Heart left ventricle (tissue), 16 donors: Measurements from ENCODE around the gene PCNA. TPM values are rescaled to one million over a fixed set of nuclear protein-coding genes. Genes with fewer than 3 reads are reported as not detected.

Experiments
- ATAC-seq, 4 donors: fragments of 200-7000 bp; cut with Tn5 transposase; one replicate each; pipeline ENCODE4 v1.9.1; 2020 to 2022; ENCODE audit warnings: moderate library complexity in 4 of 4, mild to moderate bottlenecking in 3 of 4, moderate number of reproducible peaks in 1 of 4
- DNase-seq, 5 donors: peaks; one replicate each; pipeline ENCODE4 v3.0.0-alpha.2; 2020
- H3K27ac ChIP-seq, 12 donors: fragments of 200-600 bp; sonication (generic) in 4 of 12; one replicate each; pipeline versions ENCODE4 v1.5.0 to v1.8.0; 2016 to 2022; ENCODE audit warnings: mild to moderate bottlenecking in 2 of 12
- H3K27me3 ChIP-seq, 9 donors: fragments of 200-600 bp; sonication (generic) in 2 of 9; one replicate each; pipeline versions ENCODE4 v1.5.1 to v1.8.0; 2016 to 2022; ENCODE audit warnings: mild to moderate bottlenecking in 3 of 9
- H3K36me3 ChIP-seq, 9 donors: fragments of 200-600 bp; sonication (generic) in 2 of 9; one replicate each; pipeline versions ENCODE4 v1.5.0 to v1.8.0; 2018 to 2022; ENCODE audit warnings: mild to moderate bottlenecking in 2 of 9
- H3K4me1 ChIP-seq, 12 donors: fragments of 200-600 bp; sonication (generic) in 4 of 12; one replicate each; pipeline versions ENCODE4 v1.5.0 to v1.8.0; 2016 to 2022; ENCODE audit warnings: mild to moderate bottlenecking in 3 of 12
- H3K4me3 ChIP-seq, 12 donors: fragments of 200-600 bp; sonication (generic) in 4 of 12; one replicate each; pipeline versions ENCODE4 v1.5.0 to v1.8.0; 2017 to 2022; ENCODE audit warnings: mild to moderate bottlenecking in 9 of 12, moderate library complexity in 4 of 12
- H3K9me3 ChIP-seq, 12 donors: fragments of 200-600 bp; sonication (generic) in 4 of 12; one replicate each; pipeline versions ENCODE4 v1.5.0 to v1.8.0; 2016 to 2022; ENCODE audit warnings: mild to moderate bottlenecking in 1 of 12
- POLR2A ChIP-seq, 2 donors: fragments of 450-650 bp; IDR thresholded peaks; one replicate each; pipeline ENCODE4 v1.6.1; 2017; ENCODE audit warnings: antibody characterized with exemption in 2 of 2, mild to moderate bottlenecking in 2 of 2, moderate library complexity in 2 of 2
- WGBS, 4 donors: extraction: QIAGEN DNeasy Blood & Tissue Kit in 2 of 4; methylation state at CpG; one replicate each; pipeline versions ENCODE4 v1.1.5 to v1.1.7; 2013 to 2018; 5-methylcytosine and 5-hydroxymethylcytosine counted together
- intact Hi-C, 10 donors: fragments of 100-400 bp; cut with DNase I; formaldehyde crosslinking; loops; one replicate each; pipeline versions ENCODE4 v1.11.1 to v1.14.2; 2022
- polyA plus RNA-seq, 2 donors: library from polyadenylated mRNA; stranded (reverse); fragments of 200-250 nt; gene quantifications; one replicate each; pipeline ENCODE4 v1.2.3, GENCODE V29; 2013
- total RNA-seq, 9 donors: library from RNA; depleted of rRNA in 2 of 9; stranded (reverse); fragments of >200 nt in 2 of 9; fragmentation: NEBNext Ultra II Directional in 3 of 9; extraction: Animal tissue kit (Norgen Biotek cat#: 25700) in 3 of 9; gene quantifications; one replicate each; pipeline versions ENCODE4 v1.1.0 to v1.2.4, GENCODE V29; 2016 to 2023
- TF ChIP-seq, protein P1 (sequence below), 12 donors: fragments of 200-600 bp; sonication (generic) in 4 of 12; IDR thresholded peaks; one replicate each; pipeline versions ENCODE4 v1.5.0 to v1.8.0; 2018 to 2022; ENCODE audit warnings: antibody characterized with exemption in 12 of 12, mild to moderate bottlenecking in 5 of 12
- donor health status: ischemic (EF 13 %, LVEDD 7.1; RV severe dilation, severe dysfunction).
- donor health status: healthy with polysubstance abuse.
- donor health status: DM: no; HTN: yes; CAD: no.
- donor health status: DM: no; HTN: no; CAD: no.
- donor health status: ischemic (EF 25% LVEDD 6.9; RV normal size, moderate dysfunction).
- donor health status: ischemic (EF 25% LVEDD 5.7; RV mildly dilated, moderate dysfunction).
- donor health status: healthy.
- donor health status: DM: yes; HTN: yes; CAD: no.
- donor health status: ischemic (EF 35%, LVEDD 5.7; RV mildly dilated, moderate dysfunction).
- donor health status: nonischemic (EF 11% LVEDD 7.7; RV severe dilation, severe dysfunction).
- donor health status: DM: yes; HTN: yes; CAD: no.
- donor health status: PGD.
- donor health status: ischemic (EF 29% LVEDD 5.4; RV normal size, mild dysfunction).
- donor health status: nonischemic (EF 23%, LVEDD 6.1; RV moderate dilation, normal function).

Gene PCNA
- total and polyA plus RNA-seq, 11 donors = 18.7 to 52.7 (median 22.9) TPM

DNA sequence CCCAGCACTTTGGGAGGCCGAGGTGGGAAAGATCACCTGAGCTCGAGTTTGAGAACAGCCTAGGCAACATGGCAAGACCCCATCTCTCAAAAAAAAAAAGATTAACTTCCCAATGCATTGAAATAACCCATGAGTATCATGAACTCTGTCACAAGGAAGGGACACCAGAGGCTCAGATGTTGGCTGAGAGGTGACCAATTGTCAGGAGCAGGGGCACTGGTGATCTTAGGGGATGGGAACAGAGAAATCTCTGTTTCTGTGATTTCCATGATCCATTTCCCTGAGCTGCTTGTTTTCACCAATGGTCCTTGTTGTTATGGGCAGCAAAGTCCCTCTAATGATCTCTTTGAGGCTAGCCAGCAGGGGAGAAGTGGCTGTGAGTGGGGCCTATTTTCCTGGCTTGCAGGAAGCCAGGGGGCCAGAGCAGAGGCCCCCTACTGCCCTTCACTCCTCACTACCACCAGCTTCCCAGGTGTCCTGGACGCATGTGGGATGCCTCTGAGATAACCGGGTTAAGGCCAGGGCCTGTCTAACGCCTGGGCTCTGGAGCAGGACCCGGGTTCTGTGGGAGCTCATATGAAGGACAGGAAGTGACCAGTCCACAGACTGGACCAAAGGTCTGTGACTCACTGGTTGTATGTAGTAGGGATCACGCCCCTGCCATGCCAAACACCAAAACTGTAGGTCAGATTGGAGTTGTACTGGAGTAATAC is 54.4 kb downstream of the PCNA start:
- TF ChIP-seq, protein P1, sequence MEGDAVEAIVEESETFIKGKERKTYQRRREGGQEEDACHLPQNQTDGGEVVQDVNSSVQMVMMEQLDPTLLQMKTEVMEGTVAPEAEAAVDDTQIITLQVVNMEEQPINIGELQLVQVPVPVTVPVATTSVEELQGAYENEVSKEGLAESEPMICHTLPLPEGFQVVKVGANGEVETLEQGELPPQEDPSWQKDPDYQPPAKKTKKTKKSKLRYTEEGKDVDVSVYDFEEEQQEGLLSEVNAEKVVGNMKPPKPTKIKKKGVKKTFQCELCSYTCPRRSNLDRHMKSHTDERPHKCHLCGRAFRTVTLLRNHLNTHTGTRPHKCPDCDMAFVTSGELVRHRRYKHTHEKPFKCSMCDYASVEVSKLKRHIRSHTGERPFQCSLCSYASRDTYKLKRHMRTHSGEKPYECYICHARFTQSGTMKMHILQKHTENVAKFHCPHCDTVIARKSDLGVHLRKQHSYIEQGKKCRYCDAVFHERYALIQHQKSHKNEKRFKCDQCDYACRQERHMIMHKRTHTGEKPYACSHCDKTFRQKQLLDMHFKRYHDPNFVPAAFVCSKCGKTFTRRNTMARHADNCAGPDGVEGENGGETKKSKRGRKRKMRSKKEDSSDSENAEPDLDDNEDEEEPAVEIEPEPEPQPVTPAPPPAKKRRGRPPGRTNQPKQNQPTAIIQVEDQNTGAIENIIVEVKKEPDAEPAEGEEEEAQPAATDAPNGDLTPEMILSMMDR (IDR thresholded peaks at IDR 0.05) = no peak
- TF ChIP-seq POLR2A (IDR thresholded peaks at IDR 0.05) = no peak
- no peak overlapping the region for H3K4me3 ChIP-seq
- 85 to 89% (median 87%) methylated on average over 6 to 7 of the region's 7 CpGs for WGBS, 4 donors
- H3K9me3 ChIP-seq = no peaks in the 10 kb centered on the region
- DNase-seq (no peak), ATAC-seq (no peak)
- peak overlapping the region in 1 of 12 donors; percentile 69 for H3K27ac ChIP-seq
- no peaks in the 10 kb centered on the region for H3K36me3 ChIP-seq
- intact Hi-C loops = no loop called here
- H3K4me1 ChIP-seq = peaks cover 0 to 12% (median 0%) of the 10 kb centered on the region in 12 donors
- no peaks in the 10 kb centered on the region for H3K27me3 ChIP-seq

Other genes starting within 250 kb of the PCNA start
- gene SLC23A2, start 118.4 kb downstream of the PCNA start, total RNA-seq = 10 to 100 TPM in 2 of 9 donors, 1 to 10 TPM in 7; 5.0 to 18.7 (median 8.4) TPM
- gene SLC23A2, start 118.4 kb downstream of the PCNA start, polyA plus RNA-seq = 1 to 10 TPM; 3.0 to 3.3 TPM
- gene TMEM230, start 6.9 kb downstream of the PCNA start, total RNA-seq = 10 to 100 TPM; 69.4 to 99.4 (median 82.0) TPM
- 100 to 1,000 TPM in 1 of 2 donors, 10 to 100 TPM in 1; 88.7 to 124 TPM for gene TMEM230, start 6.9 kb downstream of the PCNA start, polyA plus RNA-seq
- 100 to 1,000 TPM in 1 of 9 donors, 10 to 100 TPM in 8; 64.5 to 105 (median 86.8) TPM for gene CDS2, start 7.0 kb upstream of the PCNA start, total RNA-seq
- gene CDS2, start 7.0 kb upstream of the PCNA start, polyA plus RNA-seq = 10 to 100 TPM; 22.5 to 24.9 TPM
- gene PROKR2, start 197.0 kb upstream of the PCNA start, total RNA-seq = not detected
- gene PROKR2, start 197.0 kb upstream of the PCNA start, polyA plus RNA-seq = not detected